Naive B cell (primary cell): ENCODE measurements around the gene PLXNC1. TPM values are rescaled to one million over a fixed set of nuclear protein-coding genes. Genes with fewer than 3 reads are reported as not detected.

Experiments used
- ATAC-seq, 2 donors: fragments of 150-1000 bp; cut with Tn5 transposase; 2 replicates each; pipeline ENCODE4 v1.10.0; 2021; ENCODE audit warnings: low read depth in 2 of 2, mild to moderate bottlenecking in 2 of 2, moderate library complexity in 2 of 2
- DNase-seq: peaks from one replicate; pipeline ENCODE4 v3.0.0; 2022
- H3K27ac Mint-ChIP-seq, 6 donors: one replicate each; pipeline ENCODE4 v1.8.0; 2020 to 2022; ENCODE audit warnings: mild to moderate bottlenecking in 6 of 6, mixed read lengths in 6 of 6, moderate library complexity in 5 of 6, inconsistent platforms in 2 of 6
- H3K27me3 Mint-ChIP-seq, 3 donors: one replicate each; pipeline ENCODE4 v1.8.0; 2021 to 2022; ENCODE audit warnings: mixed read lengths in 3 of 3, mild to moderate bottlenecking in 1 of 3
- H3K36me3 Mint-ChIP-seq, 2 donors: one replicate each; pipeline ENCODE4 v1.8.0; 2020 to 2022; ENCODE audit warnings: mixed read lengths in 2 of 2, inconsistent platforms in 1 of 2, mild to moderate bottlenecking in 1 of 2
- H3K4me1 Mint-ChIP-seq, 3 donors: one replicate each; pipeline ENCODE4 v1.8.0; 2020 to 2022; ENCODE audit warnings: mixed read lengths in 3 of 3, inconsistent platforms in 1 of 3, mild to moderate bottlenecking in 1 of 3, moderate library complexity in 1 of 3
- H3K4me3 Mint-ChIP-seq, 8 donors: one replicate each; pipeline ENCODE4 v1.8.0; 2020 to 2022; ENCODE audit warnings: mild to moderate bottlenecking in 8 of 8, mixed read lengths in 8 of 8, moderate library complexity in 8 of 8, inconsistent platforms in 2 of 8
- H3K9me3 Mint-ChIP-seq, 7 donors: one replicate each; pipeline ENCODE4 v1.8.0; 2020 to 2022; ENCODE audit warnings: mixed read lengths in 7 of 7, mild to moderate bottlenecking in 5 of 7, inconsistent platforms in 2 of 7, moderate library complexity in 1 of 7
- polyA plus RNA-seq, 6 donors: library from polyadenylated mRNA; unstranded; fragments of 300-500 nt; fragmentation: Illumina TruSeq; gene quantifications; one replicate each; pipeline ENCODE4 v1.2.3, GENCODE V29; 2021; ENCODE audit warnings: low read depth in 6 of 6

Gene PLXNC1
- polyA plus RNA-seq, 6 donors from 2014 or later = 2.1 to 6.9 (median 4.4) TPM

DNA sequence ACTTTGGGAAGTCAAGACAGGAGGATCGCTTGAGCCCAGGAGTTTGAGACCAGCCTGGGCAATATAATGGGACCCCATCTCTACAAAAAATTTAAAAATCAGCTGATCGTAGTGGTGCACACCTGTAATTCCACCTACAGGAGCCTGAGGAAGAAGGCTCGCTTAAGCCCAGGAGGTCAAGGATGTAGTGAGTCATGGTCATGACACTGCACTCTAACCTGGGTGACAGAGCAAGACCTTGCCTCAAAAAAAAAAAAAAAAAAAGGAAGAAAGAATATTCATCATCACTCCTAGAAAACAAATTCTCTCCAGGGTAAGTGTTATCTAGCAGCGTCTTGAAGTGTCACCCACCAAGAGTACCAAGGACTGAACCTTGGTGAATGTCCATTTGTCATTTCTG lies 34.2 kb upstream of the PLXNC1 start:
- DNase-seq (no peak), ATAC-seq (no peak)
- H3K4me3 Mint-ChIP-seq = no peak overlapping the region
- peaks cover 0 to 6% (median 5%) of the 10 kb centered on the region in 3 donors for H3K27me3 Mint-ChIP-seq
- H3K36me3 Mint-ChIP-seq = no peaks in the 10 kb centered on the region
- H3K9me3 Mint-ChIP-seq = no peaks in the 10 kb centered on the region
- peaks cover 0 to 10% (median 6%) of the 10 kb centered on the region in 3 donors for H3K4me1 Mint-ChIP-seq
- H3K27ac Mint-ChIP-seq = no peak overlapping the region

- Mint-ChIP-seq H3K4me3 (no peak overlapping the region), H3K9me3 (no peaks in the 10 kb centered on the region), H3K27ac (no peak overlapping the region), H3K4me1 (peaks cover 0 to 10% (median 6%) of the 10 kb centered on the region in 3 donors), H3K36me3 (no peaks in the 10 kb centered on the region), H3K27me3 (no peaks in the 10 kb centered on the region)
- no peak for ATAC-seq
- DNase-seq = no peak
These were observed 32.2 kb upstream of the PLXNC1 start for GRCh38 chr12:94116191-94116590.

DNA sequence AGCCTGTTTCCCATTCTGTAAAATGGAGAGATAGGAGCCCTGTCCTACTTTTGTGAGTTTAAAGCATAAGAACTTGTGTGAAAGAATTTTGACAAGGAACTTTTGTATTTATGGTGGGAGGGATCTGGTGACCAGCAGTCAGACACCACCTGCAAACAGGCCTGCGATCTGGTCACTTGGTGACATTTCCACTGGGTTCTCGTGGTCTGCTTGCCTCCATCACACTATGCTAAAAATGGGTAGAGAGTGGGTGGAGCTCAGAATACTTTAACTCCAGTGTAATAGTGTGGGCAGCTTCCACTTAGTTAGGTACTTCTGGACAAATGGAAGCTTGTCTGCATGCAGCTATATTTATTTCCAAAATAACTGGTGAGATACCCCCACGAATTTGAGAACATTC lies 26.5 kb upstream of the PLXNC1 start:
- H3K9me3 Mint-ChIP-seq = peaks cover 0 to 3% (median 0%) of the 10 kb centered on the region in 7 donors
- H3K4me3 Mint-ChIP-seq = no peak overlapping the region
- ATAC-seq (no peak), DNase-seq (no peak)
- no peaks in the 10 kb centered on the region for H3K36me3 Mint-ChIP-seq
- H3K27me3 Mint-ChIP-seq = no peaks in the 10 kb centered on the region
- H3K4me1 Mint-ChIP-seq = peaks cover 34 to 37% (median 35%) of the 10 kb centered on the region in 3 donors
- no peak overlapping the region for H3K27ac Mint-ChIP-seq

DNA sequence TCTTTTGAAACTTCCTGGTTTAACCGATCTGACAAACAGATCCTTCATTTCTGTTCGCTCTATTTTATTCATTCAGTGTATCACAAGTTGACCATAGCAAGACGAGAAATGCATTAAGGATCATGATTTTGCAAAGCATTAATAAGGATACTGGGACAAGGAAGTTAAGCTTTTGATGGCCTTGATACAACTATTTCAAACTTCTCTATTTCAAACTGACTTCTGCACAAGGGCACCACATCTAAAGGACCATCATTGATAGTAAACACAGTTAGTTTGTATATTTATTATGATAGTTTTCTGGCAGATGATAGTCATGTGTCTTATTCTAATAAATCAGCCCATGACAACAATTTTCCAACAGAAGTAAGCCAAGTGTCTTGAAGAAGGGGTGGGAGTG lies 25.8 kb upstream of the PLXNC1 start:
- H3K9me3 Mint-ChIP-seq = peaks cover 0 to 3% (median 0%) of the 10 kb centered on the region in 7 donors
- no peaks in the 10 kb centered on the region for H3K27me3 Mint-ChIP-seq
- peak overlapping the region in 1 of 6 donors; percentile 68 for H3K27ac Mint-ChIP-seq
- no peak for DNase-seq
- H3K4me3 Mint-ChIP-seq = peak overlapping the region in 1 of 8 donors; percentile 72
- ATAC-seq = no peak
- H3K36me3 Mint-ChIP-seq = no peaks in the 10 kb centered on the region
- H3K4me1 Mint-ChIP-seq = peaks cover 40 to 44% (median 41%) of the 10 kb centered on the region in 3 donors

DNA sequence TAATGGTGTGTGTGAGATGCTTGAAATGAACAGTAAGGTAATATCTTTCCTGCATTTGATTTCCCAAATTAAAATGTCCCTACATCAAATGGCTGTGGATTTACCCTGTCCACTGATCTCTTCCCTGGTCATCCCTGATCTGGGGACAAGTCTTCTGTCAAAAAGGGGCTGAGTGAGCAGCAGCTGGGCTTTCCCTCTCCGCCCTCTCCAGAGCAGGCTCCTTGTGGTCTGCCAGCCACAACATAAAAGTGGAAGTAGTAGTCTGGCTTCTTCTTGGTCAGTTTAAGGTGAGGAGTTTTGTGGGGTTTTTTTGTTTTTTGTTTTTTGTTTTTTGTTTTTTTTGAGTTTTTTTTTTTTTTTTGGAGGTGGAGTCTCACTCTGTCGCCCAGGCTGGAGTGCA lies 25.2 kb upstream of the PLXNC1 start:
- peaks cover 43 to 46% (median 46%) of the 10 kb centered on the region in 3 donors for H3K4me1 Mint-ChIP-seq
- H3K4me3 Mint-ChIP-seq = peak overlapping the region in 2 of 8 donors; percentile 72 to 78
- DNase-seq (no peak), ATAC-seq (peak in 1 of 2 donors; percentile 18)
- peaks cover 0 to 3% (median 0%) of the 10 kb centered on the region in 7 donors for H3K9me3 Mint-ChIP-seq
- H3K27me3 Mint-ChIP-seq = no peaks in the 10 kb centered on the region
- H3K36me3 Mint-ChIP-seq = no peaks in the 10 kb centered on the region
- peak overlapping the region in 2 of 6 donors; percentile 68 to 95 for H3K27ac Mint-ChIP-seq

DNA sequence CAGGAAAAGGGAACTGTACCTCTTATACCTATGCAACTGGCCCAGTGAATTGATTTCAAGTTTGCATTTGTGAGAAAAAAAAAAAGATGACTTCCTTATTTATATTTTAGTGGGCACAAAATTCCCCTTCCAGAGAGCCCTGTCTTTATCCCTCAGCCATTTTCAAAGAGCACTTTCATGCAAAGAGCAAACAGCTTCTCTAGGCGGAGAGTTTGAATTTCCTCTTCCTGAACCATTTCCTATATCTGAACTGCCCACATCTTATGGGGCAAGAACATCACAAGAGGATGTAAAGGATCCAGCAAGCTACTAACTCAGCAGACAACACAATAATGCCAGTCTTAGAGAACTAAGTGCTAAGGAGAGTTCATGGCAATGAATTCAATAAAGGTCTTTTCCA lies 22.3 kb upstream of the PLXNC1 start:
- Mint-ChIP-seq H3K27ac (peak overlapping the region in 3 of 6 donors; percentile 2 to 66 (median 27)), H3K4me3 (peak overlapping the region in 4 of 8 donors; percentile 6 to 69 (median 37)), H3K27me3 (peaks cover 0 to 6% (median 0%) of the 10 kb centered on the region in 3 donors), H3K4me1 (peaks cover 43 to 46% (median 46%) of the 10 kb centered on the region in 3 donors), H3K9me3 (peaks cover 0 to 3% (median 0%) of the 10 kb centered on the region in 7 donors), H3K36me3 (no peaks in the 10 kb centered on the region)
- ATAC-seq = peak; percentile 9 to 47
- no peak for DNase-seq

- Mint-ChIP-seq H3K27ac (no peak overlapping the region), H3K4me1 (peaks cover 47 to 51% (median 49%) of the 10 kb centered on the region in 3 donors)
These were observed 20.9 kb upstream of the PLXNC1 start for GRCh38 chr12:94127239-94128131.

GRCh38 chr12:94128280-94128679 lies 20.1 kb upstream of the PLXNC1 start:
- ATAC-seq = no peak
- no peak overlapping the region for H3K4me3 Mint-ChIP-seq
- H3K4me1 Mint-ChIP-seq = peaks cover 39 to 43% (median 41%) of the 10 kb centered on the region in 3 donors
- no peaks in the 10 kb centered on the region for H3K36me3 Mint-ChIP-seq
- peaks cover 0 to 6% (median 0%) of the 10 kb centered on the region in 3 donors for H3K27me3 Mint-ChIP-seq
- no peak overlapping the region for H3K27ac Mint-ChIP-seq
- no peak for DNase-seq
- peaks cover 0 to 3% (median 0%) of the 10 kb centered on the region in 7 donors for H3K9me3 Mint-ChIP-seq

More at GRCh38 chr12:94127239-94128131, 20.9 kb upstream of the PLXNC1 start:
- no peak for ATAC-seq
- Mint-ChIP-seq H3K27me3 (peaks cover 0 to 6% (median 0%) of the 10 kb centered on the region in 3 donors), H3K36me3 (no peaks in the 10 kb centered on the region), H3K9me3 (peaks cover 0 to 3% (median 0%) of the 10 kb centered on the region in 7 donors), H3K4me3 (peak overlapping the region in 1 of 8 donors; percentile 22)
- no peak for DNase-seq

- peak overlapping the region in 1 of 6 donors; percentile 5 for H3K27ac Mint-ChIP-seq
These were observed 14.2 kb upstream of the PLXNC1 start for GRCh38 chr12:94133964-94134795.

GRCh38 chr12:94135896-94136295 lies 12.5 kb upstream of the PLXNC1 start:
- no peaks in the 10 kb centered on the region for H3K27me3 Mint-ChIP-seq
- H3K36me3 Mint-ChIP-seq = no peaks in the 10 kb centered on the region
- no peak for DNase-seq
- H3K9me3 Mint-ChIP-seq = no peaks in the 10 kb centered on the region
- no peak for ATAC-seq
- no peak overlapping the region for H3K27ac Mint-ChIP-seq
- no peak overlapping the region for H3K4me3 Mint-ChIP-seq
- H3K4me1 Mint-ChIP-seq = peaks cover 5 to 9% (median 8%) of the 10 kb centered on the region in 3 donors

More at GRCh38 chr12:94133964-94134795, 14.2 kb upstream of the PLXNC1 start:
- Mint-ChIP-seq H3K4me1 (peaks cover 5 to 9% (median 5%) of the 10 kb centered on the region in 3 donors), H3K9me3 (peaks cover 0 to 3% (median 0%) of the 10 kb centered on the region in 7 donors), H3K36me3 (no peaks in the 10 kb centered on the region), H3K27me3 (peaks cover 0 to 6% (median 0%) of the 10 kb centered on the region in 3 donors), H3K4me3 (no peak overlapping the region)
- DNase-seq (peak; percentile 41), ATAC-seq (peak; percentile 81 to 90)

DNA sequence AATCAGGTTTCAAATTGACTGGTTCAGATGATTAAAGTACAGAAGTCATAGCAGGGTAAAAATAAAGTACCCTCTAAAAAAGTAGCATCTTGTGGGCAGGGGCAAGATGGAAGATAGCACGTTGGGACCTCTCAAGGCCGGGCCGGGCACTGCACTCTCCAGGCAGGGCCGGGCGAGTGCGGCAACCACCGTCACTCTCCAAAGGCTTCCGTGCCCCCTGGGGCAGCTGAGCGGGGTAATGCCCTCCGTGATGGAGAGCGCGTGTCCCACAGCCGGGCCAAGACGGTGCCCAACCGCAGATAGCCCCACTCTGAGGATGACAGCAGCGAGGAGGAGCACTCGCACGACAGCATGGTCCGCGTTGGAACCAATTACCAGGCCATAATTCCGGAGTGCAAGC lies 8.6 kb upstream of the PLXNC1 start:
- ATAC-seq (no peak), DNase-seq (no peak)
- Mint-ChIP-seq H3K4me3 (no peak overlapping the region), H3K36me3 (no peaks in the 10 kb centered on the region), H3K9me3 (no peaks in the 10 kb centered on the region), H3K4me1 (peaks cover 0 to 3% (median 0%) of the 10 kb centered on the region in 3 donors), H3K27ac (no peak overlapping the region), H3K27me3 (peaks cover 0 to 11% (median 0%) of the 10 kb centered on the region in 3 donors)

- no peak for DNase-seq
- H3K36me3 Mint-ChIP-seq = no peaks in the 10 kb centered on the region
- no peak overlapping the region for H3K27ac Mint-ChIP-seq
- peaks cover 3 to 4% (median 3%) of the 10 kb centered on the region in 3 donors for H3K4me1 Mint-ChIP-seq
- no peak overlapping the region for H3K4me3 Mint-ChIP-seq
- peak; percentile 30 to 61 for ATAC-seq
- peaks cover 0 to 11% (median 0%) of the 10 kb centered on the region in 3 donors for H3K27me3 Mint-ChIP-seq
- no peaks in the 10 kb centered on the region for H3K9me3 Mint-ChIP-seq
These were observed 7.8 kb upstream of the PLXNC1 start for GRCh38 chr12:94140556-94140955.
